GM18526 (cell line): ENCODE measurements around the gene GCNT2.

Experiments
- POLR2A ChIP-seq: IDR thresholded peaks from 3 replicates; pipeline ENCODE4 v1.6.1; 2011; ENCODE audit not compliant: insufficient read length; ENCODE audit errors: extremely low read depth

Gene GCNT2

DNA sequence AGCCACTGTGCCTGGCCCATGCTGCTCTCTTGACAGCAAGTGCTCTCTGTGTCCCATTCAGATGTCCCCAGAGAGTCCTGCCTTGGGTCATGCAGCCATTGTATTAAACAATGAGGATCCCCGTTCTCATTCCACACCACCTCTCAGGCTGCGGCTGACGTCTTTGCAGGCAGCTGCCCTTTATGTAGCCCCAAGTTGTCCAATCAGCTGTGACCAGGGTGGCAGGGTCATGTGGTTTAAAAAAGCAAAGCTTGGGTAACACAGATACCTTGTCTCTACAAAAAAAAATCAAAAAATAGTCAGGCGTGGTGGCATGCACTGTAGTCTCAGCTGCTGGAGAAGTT lies 13.2 kb downstream of the GCNT2 start:
- TF ChIP-seq POLR2A, result no peak

DNA sequence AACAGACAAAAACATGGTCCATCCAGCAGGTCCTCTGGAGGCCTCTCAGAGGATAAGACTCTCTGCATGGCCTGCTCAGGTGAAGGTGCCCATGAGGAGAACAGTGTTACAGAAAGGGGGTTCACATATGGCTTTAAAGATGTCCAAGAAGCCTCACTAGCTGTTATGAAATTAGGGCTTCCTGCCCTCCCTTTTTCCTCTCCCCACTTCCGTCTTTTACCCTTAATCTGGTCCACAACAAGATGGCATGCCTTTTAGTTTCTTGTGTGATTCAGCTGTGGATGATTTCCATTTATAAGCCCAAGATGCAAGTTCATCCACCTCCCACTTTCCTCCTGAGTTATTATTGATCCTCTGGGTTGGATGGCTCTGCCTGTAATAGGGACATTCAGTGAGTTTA lies 14.0 kb downstream of the GCNT2 start:
- no peak for TF ChIP-seq POLR2A

DNA sequence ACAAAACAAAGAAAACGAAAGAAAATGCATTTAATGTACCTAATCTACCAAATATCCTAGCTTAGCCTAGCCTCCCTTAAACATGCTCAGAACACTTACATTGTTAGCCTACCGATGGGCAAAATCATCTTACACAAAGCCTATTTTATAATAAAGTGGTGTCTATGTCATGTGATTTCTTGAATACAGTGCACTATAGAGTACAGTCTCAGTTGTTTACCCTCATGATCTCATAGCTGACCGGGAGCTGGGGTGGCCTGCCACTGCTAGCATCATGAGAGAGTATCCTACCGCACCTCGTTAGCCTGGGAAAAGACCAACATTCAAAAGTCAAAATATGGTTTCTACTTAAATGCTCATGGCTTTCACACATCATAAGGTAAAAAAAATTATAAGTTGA lies 16.6 kb downstream of the GCNT2 start:
- no peak for TF ChIP-seq POLR2A

DNA sequence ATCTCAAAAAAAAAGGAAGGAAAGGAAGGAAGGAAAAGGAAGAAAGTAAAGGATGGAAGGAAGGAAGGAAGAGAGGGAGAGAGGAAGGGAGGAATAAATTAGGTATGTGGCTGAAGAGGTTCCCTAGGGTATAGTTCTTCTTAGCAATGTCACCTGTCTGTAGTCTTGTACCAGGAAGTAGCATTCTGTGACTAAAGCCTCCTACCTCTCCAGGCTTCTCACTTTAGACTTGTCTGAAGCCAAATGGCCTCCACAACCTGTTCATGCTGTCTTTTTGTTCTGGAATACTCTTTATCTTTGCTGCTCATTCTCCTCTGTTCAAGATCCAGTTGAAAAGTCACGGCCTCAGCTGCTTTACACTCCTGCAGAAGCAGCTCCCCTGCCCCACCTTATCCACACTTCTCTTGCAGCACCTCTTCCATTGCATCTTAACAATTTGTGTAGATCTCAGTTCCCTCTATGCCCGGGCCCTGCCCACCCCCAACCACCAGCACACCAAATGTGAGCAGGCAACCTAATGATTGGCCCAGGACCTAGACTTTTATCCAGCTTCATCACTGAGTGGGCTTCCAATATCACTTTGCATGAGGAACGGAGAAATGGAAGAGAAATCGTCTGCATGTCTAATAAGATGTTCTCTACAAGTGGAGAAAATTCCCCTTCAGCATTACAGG lies 19.1 kb downstream of the GCNT2 start:
- TF ChIP-seq POLR2A, result no peak

DNA sequence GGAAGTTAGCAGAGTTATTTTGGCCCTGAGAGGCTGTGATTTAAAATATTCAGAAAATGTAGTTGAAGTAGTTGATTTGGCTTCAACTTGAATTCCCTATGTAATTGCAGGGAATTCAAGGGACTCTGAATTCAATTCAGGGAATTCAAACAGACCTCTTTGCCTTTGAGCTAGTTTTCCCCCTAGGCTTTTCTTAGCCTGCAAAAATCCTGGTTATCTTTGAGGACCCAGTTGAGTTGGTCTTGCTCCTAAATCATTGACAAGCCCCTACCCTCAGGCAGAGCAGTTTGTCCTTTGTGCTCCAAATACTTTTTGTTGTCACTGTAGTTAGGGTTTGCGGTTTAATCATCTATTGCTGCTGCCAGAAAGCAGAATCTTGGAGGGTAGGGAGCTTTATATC lies 20.4 kb downstream of the GCNT2 start:
- TF ChIP-seq POLR2A, result no peak

DNA sequence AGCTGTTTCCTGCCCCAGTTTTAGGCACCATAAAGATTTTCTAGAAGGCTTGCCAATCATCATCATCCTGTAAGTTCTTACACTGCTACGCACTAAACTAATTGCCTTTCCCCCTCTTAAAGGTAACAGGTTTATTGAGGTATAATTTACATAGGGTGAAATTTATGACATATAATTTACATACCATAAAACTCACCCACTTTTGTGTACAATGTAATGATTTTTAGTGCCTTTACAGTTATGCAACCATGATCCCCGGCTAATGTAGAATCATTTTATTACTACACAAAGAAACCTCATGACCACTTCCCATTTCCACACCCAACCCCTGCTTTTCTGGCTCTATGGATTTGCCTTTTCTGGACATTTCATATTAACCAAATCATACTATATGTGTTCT lies 21.1 kb downstream of the GCNT2 start:
- no peak for TF ChIP-seq POLR2A

DNA sequence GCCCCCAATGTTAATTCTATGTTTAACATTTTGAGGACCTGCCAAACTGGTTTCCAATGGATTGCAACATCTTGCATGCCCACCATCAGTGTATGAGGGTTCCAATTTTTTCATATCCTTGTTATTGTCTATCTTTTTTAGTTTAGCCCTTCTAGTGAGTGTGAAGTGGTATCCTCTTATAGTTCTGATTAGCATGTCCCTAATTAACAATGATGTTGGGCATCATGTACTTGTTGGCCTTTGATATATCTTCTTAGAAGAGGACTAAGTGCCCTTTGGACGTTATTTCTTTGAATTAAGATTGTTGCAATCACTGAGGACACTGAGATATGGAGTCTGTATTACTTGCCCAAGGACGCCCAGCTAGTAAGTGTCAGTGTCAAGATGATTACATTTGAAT lies 22.3 kb downstream of the GCNT2 start:
- no peak for TF ChIP-seq POLR2A

DNA sequence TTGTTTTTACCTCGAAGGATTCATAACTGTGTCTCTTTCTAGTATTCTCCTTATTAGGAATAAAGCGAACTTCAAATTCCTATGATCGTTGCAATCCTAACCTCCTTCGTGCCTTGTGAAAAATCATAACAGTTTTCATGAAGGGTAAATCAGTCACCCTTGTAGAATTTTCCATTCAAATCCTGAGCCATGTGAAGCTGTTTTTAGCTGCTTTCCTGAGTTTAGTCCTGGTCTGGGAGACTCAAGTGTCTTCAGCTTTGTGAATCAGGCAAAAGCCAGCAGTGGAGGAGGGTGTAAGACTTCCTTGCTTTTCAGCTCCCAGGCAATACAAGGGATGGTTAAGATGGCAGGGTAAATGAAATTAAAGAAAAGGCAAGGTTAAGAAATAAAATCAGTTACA lies 24.3 kb downstream of the GCNT2 start:
- no peak for TF ChIP-seq POLR2A

DNA sequence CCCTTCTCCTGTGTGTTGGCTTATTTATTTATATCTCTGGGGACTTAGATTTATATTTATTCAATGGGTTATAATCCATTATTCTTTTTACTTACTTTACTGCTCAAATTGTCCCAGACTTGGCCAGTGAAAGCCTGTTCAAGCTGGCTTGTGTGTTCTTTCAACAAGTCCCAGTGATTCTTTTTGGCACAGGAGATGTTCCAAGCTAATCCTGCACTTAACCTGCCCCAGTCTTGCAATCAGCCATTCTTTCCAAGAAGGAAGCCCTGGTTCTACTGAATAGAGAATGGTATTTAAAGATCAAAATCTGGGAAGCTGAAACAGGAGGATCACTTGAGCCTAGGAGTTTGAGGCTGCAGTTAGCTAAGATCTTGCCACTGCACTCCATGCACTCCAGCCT lies 26.7 kb downstream of the GCNT2 start:
- no peak for TF ChIP-seq POLR2A

DNA sequence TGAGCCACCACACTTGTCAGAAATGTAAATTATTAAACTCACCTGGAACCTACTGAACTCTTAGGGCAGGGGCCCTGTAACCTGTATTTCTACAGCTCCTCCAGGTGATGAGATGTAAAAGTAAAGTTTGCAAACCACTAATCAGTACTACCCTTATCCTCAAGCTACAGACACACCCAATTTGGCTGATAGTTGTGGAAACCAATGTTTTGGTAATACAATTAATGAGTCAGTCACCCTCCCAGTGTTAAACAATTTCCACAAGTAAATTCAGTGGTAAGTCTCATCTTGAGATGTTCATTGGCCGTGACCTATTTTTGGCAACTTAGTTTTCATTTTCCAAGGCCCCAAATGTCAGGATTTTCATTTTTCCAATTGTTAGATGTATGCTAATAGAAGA lies 29.6 kb downstream of the GCNT2 start:
- TF ChIP-seq POLR2A, result no peak

DNA sequence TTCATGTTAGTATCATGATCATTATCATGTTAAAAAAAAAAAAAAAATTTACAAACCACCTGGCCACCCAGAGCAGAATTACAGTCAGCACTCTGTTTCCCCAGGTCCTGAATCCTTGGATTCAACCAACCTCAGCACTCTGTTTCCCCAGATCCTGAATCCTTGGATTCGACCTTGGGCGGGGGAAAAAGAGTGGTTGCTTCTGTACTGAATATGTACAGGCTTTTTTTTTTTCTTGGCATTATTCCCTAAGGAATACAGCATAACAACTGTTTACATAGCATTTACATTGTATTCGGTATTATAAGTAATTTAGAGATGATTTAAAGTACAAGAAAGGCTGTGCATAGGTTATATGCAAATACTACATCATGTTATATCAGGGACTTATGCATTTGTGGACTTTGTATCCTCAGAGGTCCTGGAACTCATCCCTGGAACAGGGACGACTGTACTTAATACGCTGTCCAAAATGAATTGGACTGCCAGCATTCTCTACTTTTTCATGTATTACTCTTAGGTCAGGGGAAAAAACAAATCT lies 31.2 kb downstream of the GCNT2 start:
- TF ChIP-seq POLR2A, result no peak

DNA sequence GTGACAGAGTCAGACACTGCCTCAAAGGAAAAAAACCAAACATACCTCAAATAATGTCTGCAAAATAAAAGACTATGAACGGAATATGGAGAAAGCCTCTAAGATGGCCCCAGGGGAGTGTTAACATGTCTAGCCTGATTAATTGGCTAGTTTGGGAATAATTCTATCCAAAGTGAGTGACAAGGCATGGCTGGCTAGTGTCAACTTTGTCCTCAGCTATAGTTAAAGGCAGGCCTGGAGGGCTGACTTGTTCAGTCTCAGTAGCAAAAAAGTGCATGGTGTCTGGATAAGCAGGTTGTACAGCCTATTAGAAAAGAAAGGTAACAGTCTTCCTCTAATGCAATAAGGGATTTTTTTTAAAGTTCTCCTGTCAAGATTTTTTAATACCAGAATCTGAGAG lies 32.7 kb downstream of the GCNT2 start:
- no peak for TF ChIP-seq POLR2A

DNA sequence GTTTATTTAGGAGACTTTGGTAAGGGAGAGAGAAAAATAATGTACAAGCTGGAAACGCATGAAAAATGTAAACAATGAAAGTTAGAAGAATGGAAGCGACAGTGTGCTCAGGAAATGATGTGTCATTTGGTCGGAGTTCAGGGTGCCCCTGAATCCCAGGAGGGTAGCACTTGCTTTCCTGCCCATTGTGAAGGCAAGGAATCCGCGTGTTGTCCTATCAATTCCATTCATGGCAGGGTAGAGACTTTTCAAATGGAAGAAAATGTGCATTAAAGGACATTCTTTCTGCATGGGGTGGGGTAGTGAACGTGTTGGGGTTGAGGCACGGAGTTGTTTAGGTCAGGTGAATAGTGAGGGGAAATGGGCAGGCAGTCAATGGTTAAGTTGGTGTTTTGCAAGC lies 33.7 kb downstream of the GCNT2 start:
- no peak for TF ChIP-seq POLR2A

DNA sequence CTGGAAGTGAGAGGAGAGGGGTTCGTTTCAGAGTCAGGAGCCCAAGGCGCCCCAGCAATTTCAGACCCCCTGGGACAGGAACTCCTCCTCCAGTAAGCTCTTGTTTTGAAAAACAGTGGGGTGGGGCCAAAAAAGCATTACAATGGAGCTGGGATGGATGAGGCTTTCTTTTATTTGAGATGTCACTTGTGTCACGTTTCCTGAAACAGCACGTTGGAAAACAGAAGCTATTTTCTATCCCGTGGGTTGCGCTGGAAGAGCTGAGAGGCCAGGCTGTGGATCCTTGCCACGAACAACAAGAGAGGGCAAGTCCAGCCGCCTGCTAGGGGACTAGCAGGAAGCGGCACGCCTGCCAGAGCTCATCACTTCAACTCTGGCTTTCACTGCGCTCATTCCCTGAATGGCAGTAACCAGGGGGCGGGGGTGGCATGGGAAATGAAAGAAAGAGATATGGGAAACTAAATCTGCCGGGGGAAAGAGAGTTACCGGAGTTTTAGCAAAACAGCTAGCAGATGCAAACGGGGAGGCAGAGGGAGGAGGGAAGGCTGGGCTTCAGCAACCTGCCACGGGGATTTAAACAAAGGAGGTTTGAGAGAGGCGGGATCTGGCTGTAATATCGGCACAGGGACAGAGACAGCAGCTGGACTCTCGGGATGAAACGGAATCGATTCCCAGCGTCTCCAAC lies 34.6 kb downstream of the GCNT2 start:
- TF ChIP-seq POLR2A, result no peak

DNA sequence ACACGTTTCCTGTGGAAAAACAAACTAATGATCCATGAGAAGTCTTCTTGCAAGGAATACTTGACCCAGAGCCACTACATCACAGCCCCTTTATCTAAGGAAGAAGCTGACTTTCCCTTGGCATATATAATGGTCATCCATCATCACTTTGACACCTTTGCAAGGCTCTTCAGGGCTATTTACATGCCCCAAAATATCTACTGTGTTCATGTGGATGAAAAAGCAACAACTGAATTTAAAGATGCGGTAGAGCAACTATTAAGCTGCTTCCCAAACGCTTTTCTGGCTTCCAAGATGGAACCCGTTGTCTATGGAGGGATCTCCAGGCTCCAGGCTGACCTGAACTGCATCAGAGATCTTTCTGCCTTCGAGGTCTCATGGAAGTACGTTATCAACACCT lies 35.4 kb downstream of the GCNT2 start:
- no peak for TF ChIP-seq POLR2A

DNA sequence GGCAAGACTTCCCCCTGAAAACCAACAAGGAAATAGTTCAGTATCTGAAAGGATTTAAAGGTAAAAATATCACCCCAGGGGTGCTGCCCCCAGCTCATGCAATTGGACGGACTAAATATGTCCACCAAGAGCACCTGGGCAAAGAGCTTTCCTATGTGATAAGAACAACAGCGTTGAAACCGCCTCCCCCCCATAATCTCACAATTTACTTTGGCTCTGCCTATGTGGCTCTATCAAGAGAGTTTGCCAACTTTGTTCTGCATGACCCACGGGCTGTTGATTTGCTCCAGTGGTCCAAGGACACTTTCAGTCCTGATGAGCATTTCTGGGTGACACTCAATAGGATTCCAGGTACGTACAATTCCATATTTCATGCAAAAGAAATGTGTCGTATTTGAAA lies 35.8 kb downstream of the GCNT2 start:
- TF ChIP-seq POLR2A, result no peak

DNA sequence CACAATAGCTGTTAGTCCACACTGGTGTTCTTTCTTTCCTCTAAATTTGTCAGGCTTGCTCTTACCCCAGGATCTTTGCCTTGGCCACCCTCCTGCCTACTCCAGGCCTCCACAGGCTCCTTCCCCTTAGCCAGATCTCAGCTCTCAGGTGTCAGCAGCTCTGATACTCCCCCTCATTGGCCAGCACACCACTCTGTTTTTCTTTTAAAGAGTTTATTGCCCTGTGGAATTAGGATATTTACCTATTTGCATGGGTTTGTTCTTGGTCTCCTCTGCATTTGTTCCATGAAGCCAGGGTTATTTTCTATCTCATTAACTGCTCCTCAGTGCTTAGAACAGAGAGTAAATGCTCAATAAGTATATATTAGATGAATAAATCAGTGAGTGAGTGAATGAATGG lies 36.8 kb downstream of the GCNT2 start:
- TF ChIP-seq POLR2A, result no peak

DNA sequence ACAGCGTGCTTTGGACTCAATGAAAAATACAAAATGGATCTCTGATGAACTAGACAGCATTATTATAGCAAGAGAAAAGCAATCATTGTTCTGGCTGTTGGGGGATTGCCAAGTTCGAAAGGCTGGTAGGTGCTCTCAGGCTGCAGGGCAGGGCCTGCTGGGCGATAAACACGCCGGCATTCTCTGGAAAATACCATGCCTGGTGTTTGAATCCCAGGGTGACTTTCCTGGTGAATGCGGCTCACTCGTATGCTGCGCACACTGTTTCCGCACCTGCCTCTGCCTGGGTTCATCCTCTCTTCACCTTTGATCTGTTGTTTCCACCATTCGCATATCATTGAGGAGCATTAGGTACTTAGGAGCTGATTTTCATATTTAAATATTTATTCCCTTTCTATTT lies 37.4 kb downstream of the GCNT2 start:
- TF ChIP-seq POLR2A, result no peak
